Measurements from ENCODE around the gene FBXW5. TPM values are rescaled to one million over a fixed set of nuclear protein-coding genes. Genes with fewer than 3 reads are reported as not detected.

The FBXW5 gene
- total RNA-seq, 2 experiments from 2014 or later = 54.4 to 66.4 TPM

DNA sequence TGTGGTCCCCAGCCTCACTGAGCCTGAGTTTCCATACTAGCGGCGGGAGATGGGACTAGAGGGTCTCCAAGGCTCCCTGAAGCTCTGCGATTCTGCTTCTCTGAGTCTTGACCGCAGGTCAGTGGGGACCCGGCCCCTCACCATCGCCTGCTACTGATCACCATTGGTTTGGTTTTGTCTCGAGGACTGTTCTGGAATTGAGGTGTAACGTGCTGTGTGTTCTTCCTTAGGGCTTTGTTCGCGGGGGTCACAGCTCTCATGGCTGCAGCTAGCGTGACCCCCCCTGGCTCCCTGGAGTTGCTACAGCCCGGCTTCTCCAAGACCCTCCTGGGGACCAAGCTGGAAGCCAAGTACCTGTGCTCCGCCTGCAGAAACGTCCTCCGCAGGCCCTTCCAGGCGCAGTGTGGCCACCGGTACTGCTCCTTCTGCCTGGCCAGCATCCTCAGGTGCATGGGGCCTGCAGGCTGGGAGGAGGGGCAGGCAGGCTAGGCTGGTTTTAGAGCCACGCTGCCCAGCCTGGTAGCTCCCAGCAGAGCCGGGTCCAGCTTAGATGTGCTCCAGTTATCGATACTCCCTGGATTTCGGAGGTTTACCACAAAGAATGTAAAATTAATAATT lies 45.9 kb downstream of the FBXW5 start:
- Mint-ChIP-seq H3K4me3 (no peak overlapping the region), H3K4me1 (peaks cover 37% of the 10 kb centered on the region), H3K9me3 (ENCODE audit: low read depth) (no peaks in the 10 kb centered on the region), H3K27ac (no peak overlapping the region), H3K27me3 (no peaks in the 10 kb centered on the region), H3K36me3 (ENCODE audit: low read depth) (peaks cover 38% of the 10 kb centered on the region)
- intact Hi-C loops (cut with DNase I, micrococcal nuclease) = no loop called here
- no peak for ATAC-seq
- no peak for DNase-seq
- ChIA-PET POLR2A (no interaction called here), CTCF (interaction anchor here (0.6 kb wide), 1 partner anchor 222 kb away, joined by 3 read pairs; no protein-coding TSS in a partner anchor)

DNA sequence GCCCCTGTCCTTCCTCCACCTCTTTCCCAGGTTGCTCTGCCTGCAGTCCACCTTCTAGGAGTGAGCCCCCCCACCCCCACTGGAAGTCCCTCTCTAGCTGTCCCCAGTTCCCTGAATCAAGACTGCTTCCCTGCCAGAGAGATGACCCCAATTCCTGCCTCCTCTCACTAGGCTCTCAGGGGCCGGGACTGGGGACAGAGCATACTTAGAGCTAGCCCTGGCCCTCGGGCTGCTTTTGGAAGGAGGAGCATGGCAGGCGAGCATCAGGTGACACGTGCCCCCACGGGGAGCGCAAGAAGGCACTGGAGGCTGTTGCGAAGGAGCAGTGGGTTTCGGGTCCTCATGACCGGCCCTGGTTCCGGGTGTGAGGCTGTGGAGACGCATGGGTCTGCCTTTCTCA lies 48.5 kb downstream of the FBXW5 start:
- Mint-ChIP-seq H3K36me3 (ENCODE audit: low read depth) (peaks cover 29% of the 10 kb centered on the region), H3K27me3 (no peaks in the 10 kb centered on the region), H3K4me1 (peaks cover 18% of the 10 kb centered on the region), H3K4me3 (no peak overlapping the region), H3K9me3 (ENCODE audit: low read depth) (no peaks in the 10 kb centered on the region), H3K27ac (peak overlapping the region; percentile 2)
- CTCF ChIA-PET = no interaction called here
- no peak for DNase-seq
- intact Hi-C loops (cut with DNase I, micrococcal nuclease) = no loop called here
- POLR2A ChIA-PET = no interaction called here
- ATAC-seq = no peak

DNA sequence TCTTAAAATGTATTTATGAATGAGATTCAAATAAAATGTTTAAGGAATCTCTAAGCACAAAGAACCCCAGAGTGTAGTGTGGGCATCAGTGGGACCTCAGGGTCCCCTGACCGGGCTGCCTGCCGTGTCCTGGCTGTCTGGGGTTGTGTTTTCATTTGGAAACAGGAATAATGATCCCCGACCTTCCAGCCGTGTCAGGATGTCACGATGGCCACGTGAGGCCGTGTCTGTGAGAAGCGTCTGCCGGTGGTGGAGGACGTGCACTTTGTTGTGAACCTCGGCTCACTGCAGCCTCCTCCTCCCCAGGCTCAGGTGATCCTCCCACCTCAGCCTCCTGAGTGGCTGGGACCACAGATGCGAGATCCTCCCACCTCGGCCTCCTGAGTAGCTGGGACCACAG lies 53.9 kb downstream of the FBXW5 start:
- ChIA-PET POLR2A (no interaction called here), CTCF (interaction anchor here (1.8 kb wide), 1 partner anchor 34 kb away, joined by 4 read pairs; no protein-coding TSS in a partner anchor)
- DNase-seq (no peak), ATAC-seq (no peak)
- Mint-ChIP-seq H3K4me3 (no peak overlapping the region), H3K36me3 (ENCODE audit: low read depth) (peaks cover 33% of the 10 kb centered on the region), H3K27me3 (no peaks in the 10 kb centered on the region), H3K27ac (no peak overlapping the region), H3K4me1 (peaks cover 27% of the 10 kb centered on the region), H3K9me3 (ENCODE audit: low read depth) (no peaks in the 10 kb centered on the region)
- intact Hi-C loops (cut with DNase I, micrococcal nuclease) = no loop called here

Other genes starting within 250 kb of the FBXW5 start
- gene DIPK1B, start 232.2 kb downstream of the FBXW5 start, total RNA-seq = under 1 TPM; 0.21 to 0.25 TPM
- 1 to 10 TPM in 1 of 2 experiments, under 1 TPM in 1; 0.71 to 1.2 TPM for gene LCN10, start 201.8 kb downstream of the FBXW5 start, total RNA-seq
- gene LCN6, start 196.2 kb downstream of the FBXW5 start, total RNA-seq = not detected
- not detected for gene LCN8, start 186.5 kb downstream of the FBXW5 start, total RNA-seq
- gene LCN15, start 180.2 kb downstream of the FBXW5 start, total RNA-seq = not detected
- 10 to 100 TPM; 30.9 to 47.1 TPM for gene TMEM141, start 153.4 kb downstream of the FBXW5 start, total RNA-seq
- gene CCDC183, start 148.4 kb downstream of the FBXW5 start, total RNA-seq = under 1 TPM; 0.47 to 0.55 TPM
- 10 to 100 TPM; 66.2 to 71.8 TPM for gene RABL6, start 136.8 kb downstream of the FBXW5 start, total RNA-seq
- 1 to 10 TPM; 4.3 to 4.8 TPM for gene AJM1, start 102.3 kb downstream of the FBXW5 start, total RNA-seq
- 10 to 100 TPM; 94.5 to 98.9 TPM for gene PHPT1, start 95.3 kb downstream of the FBXW5 start, total RNA-seq
- 10 to 100 TPM; 16.6 to 17.5 TPM for gene MAMDC4, start 92.4 kb downstream of the FBXW5 start, total RNA-seq
- gene EDF1, start 78.4 kb downstream of the FBXW5 start, total RNA-seq = 100 to 1,000 TPM; 282 to 320 TPM
- 10 to 100 TPM; 37.4 to 46.2 TPM for gene TRAF2, start 58.2 kb downstream of the FBXW5 start, total RNA-seq
- gene C8G, start 505 bp upstream of the FBXW5 start, total RNA-seq = under 1 TPM in 1 of 2 experiments, not detected in 1; 0.77 TPM
- 1 to 10 TPM; 1.1 to 1.5 TPM for gene LCN12, start 7.5 kb upstream of the FBXW5 start, total RNA-seq
- gene PTGDS, start 32.8 kb upstream of the FBXW5 start, total RNA-seq = not detected
- gene LCNL1, start 38.3 kb upstream of the FBXW5 start, total RNA-seq = not detected
- 10 to 100 TPM; 52.7 to 67.1 TPM for gene PAXX, start 47.7 kb upstream of the FBXW5 start, total RNA-seq
- not detected for gene CLIC3, start 51.8 kb upstream of the FBXW5 start, total RNA-seq
- gene ABCA2, start 83.5 kb upstream of the FBXW5 start, total RNA-seq = 10 to 100 TPM; 20.4 to 23.7 TPM
- 1 to 10 TPM; 1.3 to 1.6 TPM for gene FUT7, start 87.3 kb upstream of the FBXW5 start, total RNA-seq
- gene NPDC1, start 101.4 kb upstream of the FBXW5 start, total RNA-seq = 10 to 100 TPM; 21.0 to 23.1 TPM
- gene ENTPD2, start 109.3 kb upstream of the FBXW5 start, total RNA-seq = under 1 TPM in 1 of 2 experiments, not detected in 1; 0.19 TPM
- gene SAPCD2, start 125.8 kb upstream of the FBXW5 start, total RNA-seq = 1 to 10 TPM; 6.4 to 8.8 TPM
- 10 to 100 TPM; 12.5 to 14.4 TPM for gene UAP1L1, start 132.8 kb upstream of the FBXW5 start, total RNA-seq
- 10 to 100 TPM; 21.6 to 26.7 TPM for gene MAN1B1, start 142.2 kb upstream of the FBXW5 start, total RNA-seq
- 100 to 1,000 TPM; 188 to 204 TPM for gene DPP7, start 170.0 kb upstream of the FBXW5 start, total RNA-seq
- under 1 TPM in 1 of 2 experiments, not detected in 1; 0.14 TPM for gene GRIN1, start 194.4 kb upstream of the FBXW5 start, total RNA-seq
- not detected for gene LRRC26, start 225.3 kb upstream of the FBXW5 start, total RNA-seq
- gene TMEM210, start 227.3 kb upstream of the FBXW5 start, total RNA-seq = not detected
- gene ANAPC2, start 243.8 kb upstream of the FBXW5 start, total RNA-seq = 10 to 100 TPM; 30.8 to 38.4 TPM
- 10 to 100 TPM; 53.6 to 58.6 TPM for gene SSNA1, start 243.9 kb upstream of the FBXW5 start, total RNA-seq